Stromal cell of bone marrow (primary cell): ENCODE data around the gene PKHD1.
"Not testable (repeated sequence)": the region's sequence is repeated elsewhere in the genome, so short reads cannot be mapped to it uniquely, and the experiment has no call there.

ENCODE experiments used
- DNase-seq: peaks from one replicate; pipeline ENCODE4 v3.0.0-alpha.2; 2012; ENCODE audit warnings: low read depth

PKHD1 gene

DNA sequence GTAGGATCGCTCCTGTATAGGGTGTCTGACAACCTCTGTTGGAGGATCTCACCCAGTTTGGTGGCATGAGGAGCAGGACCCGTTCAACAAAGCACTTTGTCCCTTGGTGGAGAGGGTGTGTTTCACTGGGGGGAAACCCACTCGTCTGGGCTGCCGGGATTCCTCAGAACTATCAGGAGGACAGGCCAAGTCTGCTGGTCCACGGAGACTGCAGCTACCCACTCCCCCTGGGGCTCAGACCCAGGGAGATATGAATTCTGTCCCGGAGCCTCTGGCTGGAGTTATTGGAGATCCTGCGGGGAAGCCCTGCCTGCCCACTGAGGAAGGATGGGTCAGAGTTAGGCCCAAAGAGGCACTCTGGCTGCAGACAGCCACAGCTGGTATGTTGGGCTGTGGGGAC is 233.1 kb downstream of the PKHD1 start:
- DNase-seq, result no peak

DNA sequence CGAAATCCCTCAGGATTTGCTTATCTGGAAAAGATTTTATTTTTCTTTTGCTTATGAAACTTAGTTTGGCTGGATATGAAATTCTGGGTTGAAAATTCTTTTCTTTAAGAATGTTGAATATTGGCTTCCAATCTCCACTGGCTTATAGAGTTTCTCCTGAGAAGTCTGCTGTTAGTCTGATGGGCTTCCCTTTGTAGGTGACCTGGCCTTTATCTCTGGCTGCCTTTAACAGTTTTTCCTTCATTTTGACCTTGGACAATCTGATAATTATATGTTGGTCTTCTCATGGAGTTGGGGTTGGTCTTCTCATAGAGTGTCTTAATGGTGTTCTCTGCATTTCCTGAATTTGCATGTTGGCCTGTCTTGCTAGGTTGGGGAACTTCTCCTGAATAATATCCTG is 234.3 kb downstream of the PKHD1 start:
- not testable (repeated sequence) for DNase-seq

DNA sequence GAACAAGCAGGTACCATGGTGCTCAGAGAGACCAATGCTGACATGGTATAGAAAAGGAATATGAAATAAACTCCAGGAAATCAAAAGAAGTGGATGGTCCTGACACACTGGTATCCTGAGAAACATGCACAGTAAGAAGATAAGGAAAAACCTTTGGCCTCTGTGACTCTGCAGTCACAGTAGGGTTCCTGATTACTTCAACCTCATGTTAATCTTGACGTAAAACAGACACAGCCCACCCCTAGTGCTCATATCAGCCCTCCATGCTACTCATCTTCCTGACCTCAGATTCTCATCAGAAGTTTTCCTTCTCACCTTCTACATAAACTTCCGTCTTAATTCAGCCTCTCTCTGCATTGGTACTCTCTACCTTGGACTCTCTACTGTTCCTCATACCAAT is 240.9 kb downstream of the PKHD1 start:
- DNase-seq, result no peak

DNA sequence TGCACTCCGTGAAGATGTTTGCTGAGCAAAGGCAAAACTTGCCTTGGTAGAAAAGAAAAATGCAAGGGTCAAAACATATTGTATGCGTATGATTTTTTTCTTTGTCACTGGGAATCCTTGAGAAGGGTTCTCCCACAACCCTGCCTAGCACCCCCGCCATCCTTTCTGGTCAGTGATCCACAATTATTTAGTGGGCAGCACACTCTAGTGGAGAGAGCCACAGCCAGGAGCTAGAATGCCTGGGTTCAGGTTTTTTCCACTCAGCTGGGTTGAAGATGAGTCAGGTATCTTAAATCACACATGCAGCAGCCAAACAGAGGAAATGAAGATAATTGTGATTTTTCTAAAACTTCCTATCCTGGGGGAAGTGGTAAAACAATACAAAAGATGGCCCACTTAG is 243.1 kb downstream of the PKHD1 start:
- no peak for DNase-seq

DNA sequence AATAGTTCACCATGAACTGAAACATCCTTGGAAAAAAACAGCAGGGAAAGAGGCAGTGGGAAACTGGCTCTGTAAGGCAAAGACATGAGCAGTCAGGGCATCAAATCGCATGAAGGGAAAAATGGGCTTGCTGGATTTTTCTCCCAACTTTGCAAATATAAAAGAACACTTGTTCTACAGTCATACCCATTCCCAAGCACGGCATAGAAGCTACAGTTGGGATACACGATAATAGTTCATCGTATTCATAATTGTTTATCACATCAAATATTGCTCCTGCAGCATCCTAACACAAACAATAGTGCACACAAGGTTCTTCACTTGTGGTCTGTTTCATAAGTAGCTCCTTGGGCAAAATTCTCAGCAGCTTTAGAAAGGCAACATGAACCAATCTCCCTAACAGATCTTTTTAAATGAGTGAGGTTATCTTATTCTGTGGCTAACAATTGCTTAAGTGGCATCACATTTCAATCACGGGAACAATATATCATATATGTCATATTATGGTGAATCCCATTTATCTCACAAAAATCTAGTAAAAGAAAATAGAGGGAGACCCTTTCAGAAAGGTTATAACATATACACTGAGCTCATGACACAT is 243.9 kb downstream of the PKHD1 start:
- DNase-seq, result no peak

DNA sequence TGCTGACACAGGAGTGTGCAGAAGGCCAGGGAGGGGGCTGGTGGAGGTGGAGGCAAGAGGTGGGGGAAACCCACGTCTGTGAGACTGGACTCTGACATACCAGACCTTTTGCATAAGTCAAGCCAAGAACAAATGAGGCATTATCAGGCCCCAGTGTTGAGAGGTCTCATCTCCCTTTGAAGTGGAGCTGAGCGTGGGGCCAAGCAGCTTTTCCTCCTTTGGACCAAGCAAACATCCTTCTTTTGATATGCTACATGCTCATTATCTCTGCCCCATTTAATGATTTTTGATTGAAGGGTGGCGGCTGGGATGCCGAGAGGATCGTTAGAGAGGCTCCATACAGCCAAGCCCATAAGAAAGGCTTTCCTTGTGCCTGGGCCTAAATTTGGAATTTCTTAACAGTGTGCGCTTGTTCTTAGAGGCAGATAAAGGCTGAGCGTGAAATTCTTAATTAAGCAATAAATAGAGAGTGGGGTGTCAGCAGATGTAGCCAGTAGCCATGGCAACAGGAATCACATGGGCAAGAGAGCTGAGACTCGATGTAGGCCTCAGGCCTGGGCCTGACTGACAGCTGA is 244.5 kb downstream of the PKHD1 start:
- DNase-seq, result no peak

DNA sequence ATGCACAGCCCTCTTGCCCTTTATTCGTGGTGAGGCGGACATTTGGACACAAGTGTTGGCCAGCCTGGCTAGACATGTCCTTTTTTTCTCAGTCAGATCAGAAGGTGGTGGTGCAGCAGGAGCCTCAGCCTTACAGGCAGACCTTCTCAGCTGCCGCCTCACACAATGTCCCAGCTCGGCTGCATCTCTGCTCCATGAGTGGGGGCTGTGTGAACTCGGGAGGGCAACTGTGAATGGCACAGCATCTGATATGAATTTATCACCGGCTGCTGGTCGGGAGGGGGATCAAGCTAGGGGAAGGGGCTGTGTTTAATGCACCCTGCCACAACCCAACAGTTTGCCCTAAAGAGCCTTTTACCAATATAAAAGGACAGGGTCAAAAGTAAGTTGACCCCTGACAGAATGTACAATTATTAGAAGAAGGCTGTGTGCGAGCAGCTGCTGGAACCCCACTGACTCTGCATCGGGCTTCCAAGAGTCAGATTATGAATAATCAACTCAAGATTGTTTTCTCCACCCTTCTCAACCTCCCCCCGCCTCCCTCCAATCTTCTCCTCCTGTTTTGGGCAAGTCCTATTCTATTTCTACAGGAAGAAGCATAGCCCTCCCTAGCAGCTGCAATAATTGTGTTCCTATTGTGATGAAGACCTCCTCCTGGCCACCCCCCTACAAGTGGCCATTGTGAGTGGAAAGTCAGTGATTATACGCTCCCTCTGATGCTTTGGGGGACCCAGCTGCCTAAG is 245.2 kb downstream of the PKHD1 start:
- DNase-seq, result no peak

DNA sequence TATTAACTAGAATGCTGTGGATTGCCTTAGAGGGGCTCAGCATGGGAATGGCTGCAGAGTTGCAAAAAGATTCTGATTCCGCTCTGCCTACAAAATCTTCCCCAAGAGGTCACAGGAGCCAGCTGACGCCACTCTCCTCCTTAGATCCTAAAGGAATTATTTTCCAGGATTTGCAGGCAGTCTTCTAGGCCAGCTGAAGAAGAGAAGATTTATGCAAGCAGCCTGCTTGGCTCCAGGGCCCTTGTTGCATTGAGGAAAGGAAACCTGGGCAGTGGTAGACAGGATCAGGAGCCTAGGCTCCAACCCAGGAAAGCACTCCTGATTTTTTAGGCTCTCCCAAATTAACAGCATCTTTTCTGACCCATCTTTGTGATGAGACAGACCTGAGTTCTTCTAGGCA is 245.8 kb downstream of the PKHD1 start:
- no peak for DNase-seq

DNA sequence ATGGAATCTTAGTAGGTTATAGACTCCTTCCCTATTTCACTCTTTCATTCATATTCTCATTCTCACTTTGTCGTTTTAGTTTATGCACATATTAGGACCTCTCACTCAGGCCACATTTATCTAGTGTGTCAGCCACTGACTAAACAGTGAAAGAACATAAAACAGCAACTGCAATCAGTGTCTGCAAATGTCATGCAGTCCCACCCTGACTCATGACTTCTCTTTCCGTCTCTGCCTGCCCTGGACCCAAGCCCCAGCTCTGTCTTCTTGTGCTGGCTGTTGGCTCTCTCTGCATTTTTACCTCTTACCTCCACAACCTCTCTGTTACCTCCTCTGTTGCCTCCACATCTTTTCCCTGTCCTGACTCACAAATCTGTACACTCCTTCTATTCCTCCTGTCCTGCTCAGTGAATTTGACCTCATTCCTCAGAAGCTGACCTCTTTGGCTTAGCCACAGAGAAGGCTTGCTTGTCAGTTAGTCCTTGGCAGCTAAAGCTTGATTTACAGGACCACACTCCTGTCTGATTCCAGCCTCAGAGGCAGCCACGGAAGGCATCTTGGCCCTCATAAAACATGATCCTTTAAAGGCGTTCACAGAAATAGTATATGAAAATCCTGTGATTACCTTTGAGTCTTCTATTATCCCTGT is 247.6 kb downstream of the PKHD1 start:
- DNase-seq, result no peak

DNA sequence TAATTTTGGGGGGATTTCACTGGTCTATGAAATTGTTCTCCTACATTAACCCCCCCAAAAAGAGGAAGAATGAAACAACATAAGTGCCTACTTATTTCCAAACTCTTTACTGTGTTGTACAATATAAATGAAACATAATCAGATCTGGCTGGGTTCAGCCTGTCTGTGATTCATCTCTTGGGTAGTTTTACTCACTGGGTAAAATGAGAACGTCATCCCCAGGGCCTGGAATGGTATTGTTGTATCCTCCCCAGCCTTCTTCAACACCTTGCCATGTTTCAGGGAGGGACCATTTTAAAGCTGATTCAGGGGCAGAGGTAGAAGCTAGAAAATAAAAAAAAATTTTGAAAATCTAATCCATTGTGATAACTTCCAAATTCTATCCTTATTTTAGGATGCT is 256.7 kb downstream of the PKHD1 start:
- no peak for DNase-seq

DNA sequence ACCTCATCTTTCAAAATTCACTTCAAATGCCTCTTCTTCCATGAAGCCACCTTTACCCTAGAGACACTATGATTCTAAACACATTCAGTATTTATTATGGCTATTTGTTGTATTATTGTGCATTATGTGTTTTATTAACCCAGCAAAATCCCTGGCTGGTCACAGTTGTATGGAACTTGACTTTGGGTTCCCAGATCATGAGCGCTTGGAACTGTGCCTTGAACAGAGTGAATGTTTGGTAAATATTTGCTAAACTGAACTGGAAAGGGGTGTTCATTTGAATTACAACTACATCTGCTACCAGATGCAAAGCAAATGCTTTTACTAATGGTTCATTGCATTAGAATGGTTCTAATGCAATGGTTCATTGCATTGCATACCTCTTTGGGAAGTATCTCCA is 259.8 kb downstream of the PKHD1 start:
- DNase-seq, result no peak

DNA sequence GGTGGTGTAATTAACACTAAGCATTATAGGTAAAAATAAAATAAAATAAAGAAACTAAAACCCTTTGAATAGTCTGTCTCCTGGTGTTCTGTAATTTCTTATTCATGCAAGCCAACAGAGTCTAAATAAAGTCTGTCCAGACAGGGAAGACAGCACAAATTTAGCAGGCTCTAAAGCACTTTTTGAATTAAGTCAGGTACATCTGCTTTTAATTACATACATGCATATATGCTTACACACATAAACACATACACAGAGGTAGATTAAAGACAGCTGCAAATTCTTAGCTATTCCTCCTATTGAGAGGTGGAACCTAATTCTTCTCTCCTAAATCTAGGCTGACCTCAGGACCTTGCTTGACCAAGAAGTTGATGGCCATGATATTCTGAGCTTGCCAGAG is 262.5 kb downstream of the PKHD1 start:
- DNase-seq, result no peak

DNA sequence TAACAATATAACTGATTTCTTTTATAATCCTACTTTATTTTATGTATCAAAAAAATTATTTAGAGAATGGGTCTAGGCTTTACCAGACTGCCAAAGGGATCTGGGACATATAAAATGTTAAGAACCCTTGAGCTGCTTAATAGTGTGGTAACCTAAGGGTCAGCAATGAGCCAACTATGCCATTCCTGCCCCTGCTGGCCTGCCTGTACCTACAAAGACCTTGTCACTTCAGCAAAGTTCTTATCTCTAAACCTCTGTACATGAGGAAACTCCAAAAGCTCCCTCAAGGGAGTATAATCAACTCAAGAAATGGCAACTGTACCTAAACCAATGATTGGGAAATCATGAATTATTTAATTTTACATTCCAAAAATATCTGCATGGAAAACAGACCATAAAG is 266.9 kb downstream of the PKHD1 start:
- DNase-seq, result no peak

DNA sequence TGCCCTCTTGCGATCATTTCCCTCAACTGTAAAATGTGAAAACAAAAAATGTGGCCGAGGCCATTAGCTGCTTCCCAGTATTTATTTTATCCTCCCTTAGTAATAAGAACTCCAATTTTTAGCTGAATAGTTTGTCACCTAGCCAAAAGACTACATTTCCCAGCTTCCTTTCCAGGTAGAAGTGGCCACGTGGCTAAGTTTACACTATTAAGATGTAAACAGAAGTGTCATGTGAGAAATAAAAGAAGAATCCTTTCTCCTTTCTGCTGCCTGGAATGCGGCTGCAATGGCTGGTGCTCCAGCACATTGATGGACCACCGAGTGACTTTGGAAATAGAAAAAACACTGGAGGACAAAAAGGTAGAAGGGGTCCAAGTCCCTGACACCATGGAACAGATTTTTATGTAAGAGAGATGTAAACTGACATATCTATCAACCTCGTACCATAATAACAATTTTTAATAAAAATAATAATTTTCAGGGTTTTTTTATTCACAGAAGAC is 268.8 kb downstream of the PKHD1 start:
- no peak for DNase-seq

DNA sequence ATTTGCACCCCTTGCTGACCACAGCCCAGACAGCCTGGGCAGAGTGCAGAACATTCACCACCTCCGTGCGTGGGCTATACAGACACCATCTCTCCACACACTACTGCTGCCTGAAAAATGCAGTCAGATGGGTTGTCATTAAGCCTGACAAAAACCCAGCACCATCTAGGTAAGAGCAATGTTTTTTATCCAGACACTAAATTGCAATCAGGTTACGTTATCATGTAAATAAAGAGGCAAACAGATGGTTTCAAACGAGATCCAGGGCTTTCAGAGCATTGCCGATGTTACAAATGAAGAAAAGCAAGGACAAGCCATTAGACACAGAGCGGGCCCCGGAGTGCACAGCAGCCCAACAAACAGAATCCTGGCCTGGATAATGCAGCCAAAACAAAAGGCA is 269.6 kb downstream of the PKHD1 start:
- DNase-seq, result no peak

DNA sequence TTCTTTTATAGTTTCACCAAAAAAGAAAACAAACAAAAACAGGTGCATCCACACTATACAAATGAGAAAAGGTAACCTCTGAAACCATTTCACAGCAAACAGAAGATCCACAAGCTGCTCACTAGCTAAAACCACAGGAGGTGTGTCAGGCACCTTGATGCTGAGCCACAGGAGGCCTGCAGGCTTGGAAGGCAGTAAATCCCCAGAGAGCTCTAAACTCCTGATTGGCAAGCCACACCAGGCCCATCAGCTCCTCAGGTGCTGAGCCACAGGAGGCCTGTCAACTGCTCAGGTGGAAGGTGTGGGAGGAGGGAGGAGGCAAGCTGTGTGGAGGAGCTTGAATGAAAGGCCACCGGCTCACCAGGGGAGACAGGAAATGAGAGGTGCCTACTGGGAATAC is 273.0 kb downstream of the PKHD1 start:
- DNase-seq, result no peak

DNA sequence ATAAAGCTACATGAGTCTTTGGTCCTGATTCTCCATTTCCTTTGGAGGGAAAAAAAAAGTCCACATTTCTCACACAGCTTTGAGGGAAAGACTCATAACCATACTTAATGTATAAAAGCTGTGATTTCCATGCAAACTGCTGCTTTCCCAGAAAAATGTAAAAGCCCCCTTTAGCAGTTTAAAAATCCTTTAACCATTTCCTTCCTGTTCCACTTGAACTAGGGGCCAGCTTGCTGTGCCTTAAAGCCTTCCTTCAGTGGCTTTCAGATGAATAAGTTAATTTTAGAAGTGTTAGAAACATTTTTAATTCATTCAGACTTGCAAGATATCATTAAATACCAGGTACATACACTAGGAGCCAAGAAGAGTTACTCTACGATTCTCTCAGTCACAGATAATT is 273.5 kb downstream of the PKHD1 start:
- no peak for DNase-seq

DNA sequence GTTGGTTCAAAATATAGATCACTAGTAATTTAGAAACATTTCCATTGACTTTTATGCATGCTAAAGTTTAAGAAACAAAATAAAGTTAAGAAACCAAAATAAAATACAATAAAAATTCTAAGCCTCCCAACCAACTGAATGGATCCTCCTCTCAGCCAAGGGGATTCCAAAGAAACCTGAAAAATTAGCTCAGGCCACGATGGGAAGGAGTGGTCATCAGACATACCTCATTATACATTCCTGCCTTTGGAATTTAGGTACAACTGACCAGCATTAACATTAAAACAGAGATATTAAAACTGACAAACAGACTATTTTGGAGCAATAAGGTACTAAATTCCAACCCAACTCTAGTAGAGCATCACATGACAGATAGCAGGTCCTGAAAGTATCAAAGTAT is 275.2 kb downstream of the PKHD1 start:
- no peak for DNase-seq

DNA sequence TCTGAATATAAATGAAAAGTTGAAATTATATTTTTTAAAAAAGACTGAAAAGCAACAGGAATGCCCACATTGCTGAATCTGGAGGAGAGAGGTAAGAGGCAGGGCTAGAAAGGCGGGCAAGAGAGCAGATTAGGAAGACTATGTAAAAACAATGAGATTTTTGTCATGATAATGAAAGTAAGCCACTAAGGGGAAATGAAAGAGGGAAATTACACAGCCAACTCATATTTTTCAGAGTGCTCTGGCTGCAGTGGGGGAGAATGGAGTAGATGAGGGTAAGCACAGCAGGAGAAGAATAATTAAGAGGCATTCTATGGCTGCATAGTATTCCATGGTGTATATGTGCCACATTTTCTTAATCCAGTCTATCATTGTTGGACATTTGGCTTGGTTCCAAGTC is 281.9 kb downstream of the PKHD1 start:
- DNase-seq, result no peak

DNA sequence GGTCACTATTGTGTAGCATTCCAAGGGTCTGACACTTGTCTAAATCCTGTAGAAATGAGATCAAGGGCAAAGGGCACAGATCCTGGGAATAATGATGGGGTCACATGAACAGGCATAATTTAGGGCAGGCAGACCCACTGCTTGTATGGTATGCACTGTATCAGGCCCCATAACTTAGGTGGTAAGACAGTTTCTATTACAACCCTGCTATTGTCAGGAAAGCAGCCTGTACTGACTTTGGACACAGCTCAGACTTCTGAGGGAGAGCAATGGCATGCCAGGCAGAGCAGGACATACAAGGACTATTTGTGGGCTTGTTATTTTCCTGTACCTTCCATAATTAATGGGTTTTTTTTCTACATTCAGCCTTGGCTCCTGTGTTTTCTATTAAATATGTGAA is 286.8 kb downstream of the PKHD1 start:
- no peak for DNase-seq

DNA sequence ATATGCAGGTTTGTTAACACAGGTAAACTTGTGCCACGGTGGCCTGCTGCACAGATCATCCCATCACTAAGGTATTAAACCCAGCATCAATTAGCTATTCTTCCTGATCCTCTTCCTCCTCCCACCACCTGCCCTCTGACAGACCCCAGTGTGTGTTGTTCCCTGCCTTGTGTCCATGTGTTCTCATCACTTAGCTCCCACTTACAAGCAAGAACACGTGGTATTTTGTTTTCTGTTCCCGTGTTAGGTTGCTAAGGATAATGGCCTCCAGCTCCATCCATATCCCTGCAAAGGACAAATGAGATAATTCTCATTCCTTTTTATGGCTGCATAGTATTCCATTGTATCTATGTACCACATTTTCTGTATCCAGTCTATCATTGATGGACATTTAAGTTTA is 294.0 kb downstream of the PKHD1 start:
- DNase-seq, result no peak

DNA sequence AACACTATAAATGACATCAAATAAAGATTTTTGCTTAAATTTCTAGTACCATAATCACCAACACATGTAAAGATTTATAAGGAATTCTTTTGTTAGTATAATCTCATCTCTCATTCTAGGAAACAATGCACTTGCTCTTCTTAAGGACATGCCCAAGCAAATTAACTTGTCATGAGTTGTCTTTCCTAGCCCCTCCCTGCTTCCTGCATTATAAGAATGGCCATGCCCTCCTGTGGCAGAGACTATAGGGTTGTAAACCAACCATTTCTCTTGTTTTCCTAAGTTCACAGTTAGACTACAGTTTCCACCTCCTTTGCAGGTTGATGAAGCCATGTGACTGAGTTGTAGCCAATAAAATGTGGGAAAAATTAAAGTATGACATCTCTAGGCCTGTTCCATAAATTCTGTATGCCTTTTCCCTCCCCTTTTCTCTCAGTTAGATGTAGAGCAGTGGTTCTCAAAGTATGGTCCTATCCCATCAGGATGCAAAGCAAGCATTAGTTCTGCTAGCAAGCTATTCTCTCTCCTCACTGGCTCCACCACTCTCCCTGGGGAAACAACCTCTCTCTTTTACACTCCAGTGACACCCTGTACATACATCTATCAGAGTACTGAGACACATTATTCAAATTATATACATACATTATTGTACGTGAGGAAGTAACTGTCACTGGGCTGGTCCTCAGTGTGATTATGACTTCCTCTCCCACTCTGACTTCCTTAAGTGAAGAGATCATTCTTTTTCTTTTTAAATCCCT is 295.0 kb downstream of the PKHD1 start:
- DNase-seq, result no peak
